Stomach smooth muscle (tissue), 2 donors: ENCODE measurements around the gene MYBPHL.

Experiments
- H3K27ac ChIP-seq: one replicate; pipeline ENCODE4 v1.7.0; 2013; ENCODE audit warnings: mild to moderate bottlenecking, low read length, inconsistent platforms
- H3K27me3 ChIP-seq, 2 donors: one replicate each; pipeline ENCODE4 v1.7.0; 2013; ENCODE audit warnings: low read length in 2 of 2; ENCODE audit not compliant: insufficient read depth in 2 of 2, control insufficient read depth in 1 of 2
- H3K36me3 ChIP-seq, 2 donors: one replicate each; pipeline ENCODE4 v1.7.0; 2013; ENCODE audit warnings: low read length in 2 of 2; ENCODE audit not compliant: control insufficient read depth in 2 of 2, insufficient read depth in 2 of 2
- H3K4me1 ChIP-seq: one replicate; pipeline ENCODE4 v1.7.0; 2013; ENCODE audit warnings: low read length; ENCODE audit not compliant: control insufficient read depth, insufficient read depth
- H3K4me3 ChIP-seq, 2 donors: one replicate each; pipeline ENCODE4 v1.7.0; 2013; ENCODE audit warnings: low read length in 2 of 2
- H3K9ac ChIP-seq, 2 donors: one replicate each; pipeline ENCODE4 v1.7.0; 2013; ENCODE audit warnings: low read length in 2 of 2, mild to moderate bottlenecking in 1 of 2
- H3K9me3 ChIP-seq, 2 donors: one replicate each; pipeline ENCODE4 v1.7.0; 2013; ENCODE audit warnings: low read length in 2 of 2; ENCODE audit not compliant: control insufficient read depth in 2 of 2
- donor health status: healthy.
- donor health status: Pancreatic carcinoma.

MYBPHL gene

DNA sequence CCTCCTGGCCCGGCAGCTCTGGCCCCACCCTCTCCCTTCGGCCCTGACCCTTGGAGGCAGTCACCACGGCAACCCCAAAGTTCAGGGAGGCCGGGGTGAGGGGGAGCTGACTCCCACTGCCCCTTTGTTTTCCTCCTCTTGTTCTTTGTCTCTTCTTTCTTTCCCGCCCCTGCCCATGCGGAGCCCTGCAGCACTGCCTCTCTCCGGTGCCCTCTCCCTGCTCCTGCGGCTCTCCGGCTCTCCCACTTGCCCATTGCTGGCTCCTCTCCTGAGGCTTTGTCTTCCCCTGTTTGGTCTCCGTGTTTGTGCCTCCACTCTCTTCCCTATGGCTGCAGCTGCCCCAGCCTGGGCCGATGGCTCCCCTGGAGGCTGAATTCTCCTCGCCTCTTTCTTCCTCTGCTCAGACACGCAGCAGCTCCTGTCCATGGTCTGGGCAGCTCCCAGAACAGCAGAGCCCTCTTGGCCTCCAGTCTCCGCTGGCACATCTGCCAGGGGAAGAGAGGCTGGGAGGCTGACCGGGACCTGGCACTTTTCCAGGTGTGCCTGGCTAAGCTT is 51.6 kb downstream of the MYBPHL start:
- peaks cover 0 to 12% of the 10 kb centered on the region in 2 donors for H3K36me3 ChIP-seq
- H3K4me3 ChIP-seq, result peak overlapping the region in 1 of 2 donors; percentile 22
- H3K9ac ChIP-seq, result no peak overlapping the region
- peaks cover 34% of the 10 kb centered on the region for H3K4me1 ChIP-seq
- H3K27me3 ChIP-seq, result no peaks in the 10 kb centered on the region
- no peaks in the 10 kb centered on the region for H3K9me3 ChIP-seq
- no peak overlapping the region for H3K27ac ChIP-seq

DNA sequence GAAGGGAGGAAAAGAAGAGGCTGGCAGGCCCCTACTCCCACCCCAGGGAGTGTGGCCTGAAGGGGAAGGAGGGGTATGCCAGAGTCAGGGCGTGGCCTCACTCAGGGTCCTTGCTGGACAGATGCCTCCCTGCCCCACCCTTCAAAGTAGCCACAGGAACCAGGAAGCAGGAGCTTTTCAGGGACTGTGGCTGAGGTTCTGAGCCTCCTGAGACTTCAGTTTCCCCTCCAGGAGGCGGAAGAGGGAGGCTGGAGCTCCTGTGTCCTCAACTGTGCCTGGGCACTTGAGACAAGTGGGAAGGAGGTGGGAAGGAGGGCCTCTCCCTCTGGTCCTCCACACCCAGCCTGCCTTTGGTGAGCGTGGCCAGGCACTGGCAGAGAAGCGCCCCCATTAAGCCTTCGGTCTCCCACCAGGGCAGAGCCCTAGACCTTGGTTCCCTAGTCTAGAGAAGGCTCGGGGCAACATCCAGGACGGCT is 52.2 kb downstream of the MYBPHL start:
- H3K4me3 ChIP-seq, result peak overlapping the region in 1 of 2 donors; percentile 62
- H3K36me3 ChIP-seq, result peaks cover 0 to 12% of the 10 kb centered on the region in 2 donors
- H3K9me3 ChIP-seq, result no peaks in the 10 kb centered on the region
- H3K27ac ChIP-seq, result peak overlapping the region; percentile 82
- H3K9ac ChIP-seq, result peak overlapping the region in 1 of 2 donors; percentile 71
- peaks cover 37% of the 10 kb centered on the region for H3K4me1 ChIP-seq
- H3K27me3 ChIP-seq, result no peaks in the 10 kb centered on the region

DNA sequence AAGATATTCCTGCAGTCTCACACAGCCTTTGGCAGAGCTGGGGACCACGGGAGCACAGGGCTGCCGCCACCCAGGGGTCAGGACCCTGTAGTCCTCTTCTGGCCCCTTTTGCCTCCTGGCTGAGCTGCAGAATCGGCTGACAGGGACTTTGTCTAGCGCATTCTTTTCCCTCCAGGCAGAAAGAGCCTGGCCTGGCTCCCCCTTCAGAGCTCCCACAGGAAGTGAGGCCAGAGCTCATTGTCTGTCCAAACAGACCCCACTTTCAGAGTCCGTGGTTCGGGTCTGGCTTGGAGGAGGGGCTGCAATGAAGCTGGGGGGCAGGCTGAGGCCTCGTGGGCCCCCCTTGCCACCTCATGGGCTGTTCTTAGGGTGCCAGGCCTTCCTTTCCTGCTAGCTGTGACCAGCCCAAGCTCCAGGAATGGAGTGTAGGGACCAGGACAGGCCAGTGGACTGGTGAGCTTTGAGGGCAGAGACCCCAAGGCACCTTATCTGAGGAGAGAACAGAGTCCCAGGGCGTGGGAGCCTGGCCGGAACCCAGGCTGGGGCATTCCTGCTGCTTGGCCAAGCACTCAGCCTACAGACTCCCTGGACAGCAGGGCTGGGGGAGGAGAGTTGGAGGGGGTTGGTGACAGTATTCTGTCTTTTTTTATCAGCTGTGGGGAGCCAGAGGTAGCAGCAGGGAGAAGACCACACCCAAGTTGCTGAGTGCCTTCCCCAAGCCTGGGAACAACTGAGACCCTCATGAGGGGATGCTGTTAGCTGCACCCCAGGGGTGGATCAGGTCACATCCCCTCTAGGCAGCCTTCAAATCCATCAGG is 52.8 kb downstream of the MYBPHL start:
- Histone ChIP-seq H3K4me1 (peaks cover 40% of the 10 kb centered on the region), H3K4me3 (peak overlapping the region; percentile 56 to 62), H3K9me3 (no peaks in the 10 kb centered on the region), H3K27ac (peak overlapping the region; percentile 82), H3K27me3 (no peaks in the 10 kb centered on the region), H3K9ac (peak overlapping the region; percentile 69 to 71), H3K36me3 (peaks cover 0 to 6% of the 10 kb centered on the region in 2 donors)

DNA sequence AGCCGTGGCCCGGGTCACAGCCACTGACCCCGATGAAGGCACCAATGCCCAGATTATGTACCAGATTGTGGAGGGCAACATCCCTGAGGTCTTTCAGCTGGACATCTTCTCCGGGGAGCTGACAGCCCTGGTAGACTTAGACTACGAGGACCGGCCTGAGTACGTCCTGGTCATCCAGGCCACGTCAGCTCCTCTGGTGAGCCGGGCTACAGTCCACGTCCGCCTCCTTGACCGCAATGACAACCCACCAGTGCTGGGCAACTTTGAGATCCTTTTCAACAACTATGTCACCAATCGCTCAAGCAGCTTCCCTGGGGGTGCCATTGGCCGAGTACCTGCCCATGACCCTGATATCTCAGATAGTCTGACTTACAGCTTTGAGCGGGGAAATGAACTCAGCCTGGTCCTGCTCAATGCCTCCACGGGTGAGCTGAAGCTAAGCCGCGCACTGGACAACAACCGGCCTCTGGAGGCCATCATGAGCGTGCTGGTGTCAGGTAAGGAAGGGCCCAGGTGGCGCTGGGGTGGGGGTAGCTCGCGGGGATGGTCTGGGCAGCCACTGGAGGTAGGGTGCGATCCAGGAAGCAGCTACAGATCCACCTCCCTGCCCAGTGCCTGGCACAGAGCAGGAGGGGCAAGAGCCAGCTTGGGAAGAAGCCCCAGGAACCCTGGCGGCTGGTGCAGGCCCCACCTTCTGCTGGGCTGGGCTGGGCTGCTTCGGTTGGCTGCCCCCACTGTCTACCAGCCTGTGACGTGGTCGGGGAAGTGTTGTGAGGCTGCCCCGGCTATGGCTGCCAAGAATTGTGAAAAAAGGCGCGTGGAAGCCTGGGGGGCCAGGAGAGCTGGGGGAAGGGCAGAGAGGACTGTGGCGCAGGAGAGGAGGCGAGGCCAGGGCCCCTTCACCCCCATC is 53.7 kb downstream of the MYBPHL start:
- no peaks in the 10 kb centered on the region for H3K9me3 ChIP-seq
- peak overlapping the region; percentile 56 to 62 for H3K4me3 ChIP-seq
- H3K27ac ChIP-seq, result peak overlapping the region; percentile 82
- H3K36me3 ChIP-seq, result peaks cover 0 to 3% of the 10 kb centered on the region in 2 donors
- no peaks in the 10 kb centered on the region for H3K27me3 ChIP-seq
- H3K4me1 ChIP-seq, result peaks cover 44% of the 10 kb centered on the region
- peak overlapping the region; percentile 69 to 71 for H3K9ac ChIP-seq

DNA sequence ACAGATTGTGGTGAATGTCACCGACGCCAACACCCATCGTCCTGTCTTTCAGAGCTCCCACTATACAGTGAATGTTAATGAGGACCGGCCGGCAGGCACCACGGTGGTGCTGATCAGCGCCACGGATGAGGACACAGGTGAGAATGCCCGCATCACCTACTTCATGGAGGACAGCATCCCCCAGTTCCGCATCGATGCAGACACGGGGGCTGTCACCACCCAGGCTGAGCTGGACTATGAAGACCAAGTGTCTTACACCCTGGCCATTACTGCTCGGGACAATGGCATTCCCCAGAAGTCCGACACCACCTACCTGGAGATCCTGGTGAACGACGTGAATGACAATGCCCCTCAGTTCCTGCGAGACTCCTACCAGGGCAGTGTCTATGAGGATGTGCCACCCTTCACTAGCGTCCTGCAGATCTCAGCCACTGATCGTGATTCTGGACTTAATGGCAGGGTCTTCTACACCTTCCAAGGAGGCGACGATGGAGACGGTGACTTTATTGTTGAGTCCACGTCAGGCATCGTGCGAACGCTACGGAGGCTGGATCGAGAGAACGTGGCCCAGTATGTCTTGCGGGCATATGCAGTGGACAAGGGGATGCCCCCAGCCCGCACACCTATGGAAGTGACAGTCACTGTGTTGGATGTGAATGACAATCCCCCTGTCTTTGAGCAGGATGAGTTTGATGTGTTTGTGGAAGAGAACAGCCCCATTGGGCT is 54.5 kb downstream of the MYBPHL start:
- Histone ChIP-seq H3K9ac (no peak overlapping the region), H3K27ac (no peak overlapping the region), H3K36me3 (peaks cover 0 to 3% of the 10 kb centered on the region in 2 donors), H3K4me1 (peaks cover 44% of the 10 kb centered on the region), H3K27me3 (no peaks in the 10 kb centered on the region), H3K4me3 (no peak overlapping the region), H3K9me3 (no peaks in the 10 kb centered on the region)

DNA sequence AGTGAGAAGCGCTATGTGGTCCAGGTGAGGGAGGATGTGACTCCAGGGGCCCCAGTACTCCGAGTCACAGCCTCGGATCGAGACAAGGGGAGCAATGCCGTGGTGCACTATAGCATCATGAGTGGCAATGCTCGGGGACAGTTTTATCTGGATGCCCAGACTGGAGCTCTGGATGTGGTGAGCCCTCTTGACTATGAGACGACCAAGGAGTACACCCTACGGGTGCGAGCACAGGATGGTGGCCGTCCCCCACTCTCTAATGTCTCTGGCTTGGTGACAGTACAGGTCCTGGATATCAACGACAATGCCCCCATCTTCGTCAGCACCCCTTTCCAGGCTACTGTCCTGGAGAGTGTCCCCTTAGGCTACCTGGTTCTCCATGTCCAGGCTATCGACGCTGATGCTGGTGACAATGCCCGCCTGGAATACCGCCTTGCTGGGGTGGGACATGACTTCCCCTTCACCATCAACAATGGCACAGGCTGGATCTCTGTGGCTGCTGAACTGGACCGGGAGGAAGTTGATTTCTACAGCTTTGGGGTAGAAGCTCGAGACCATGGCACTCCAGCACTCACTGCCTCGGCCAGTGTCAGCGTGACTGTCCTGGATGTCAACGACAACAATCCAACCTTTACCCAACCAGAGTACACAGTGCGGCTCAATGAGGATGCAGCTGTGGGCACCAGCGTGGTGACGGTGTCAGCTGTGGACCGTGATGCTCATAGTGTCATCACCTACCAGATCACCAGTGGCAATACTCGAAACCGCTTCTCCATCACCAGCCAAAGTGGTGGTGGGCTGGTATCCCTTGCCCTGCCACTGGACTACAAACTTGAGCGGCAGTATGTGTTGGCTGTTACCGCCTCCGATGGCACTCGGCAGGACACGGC is 55.3 kb downstream of the MYBPHL start:
- H3K27me3 ChIP-seq, result no peaks in the 10 kb centered on the region
- H3K9me3 ChIP-seq, result no peaks in the 10 kb centered on the region
- no peak overlapping the region for H3K9ac ChIP-seq
- peaks cover 44% of the 10 kb centered on the region for H3K4me1 ChIP-seq
- peaks cover 0 to 3% of the 10 kb centered on the region in 2 donors for H3K36me3 ChIP-seq
- no peak overlapping the region for H3K4me3 ChIP-seq
- H3K27ac ChIP-seq, result no peak overlapping the region

DNA sequence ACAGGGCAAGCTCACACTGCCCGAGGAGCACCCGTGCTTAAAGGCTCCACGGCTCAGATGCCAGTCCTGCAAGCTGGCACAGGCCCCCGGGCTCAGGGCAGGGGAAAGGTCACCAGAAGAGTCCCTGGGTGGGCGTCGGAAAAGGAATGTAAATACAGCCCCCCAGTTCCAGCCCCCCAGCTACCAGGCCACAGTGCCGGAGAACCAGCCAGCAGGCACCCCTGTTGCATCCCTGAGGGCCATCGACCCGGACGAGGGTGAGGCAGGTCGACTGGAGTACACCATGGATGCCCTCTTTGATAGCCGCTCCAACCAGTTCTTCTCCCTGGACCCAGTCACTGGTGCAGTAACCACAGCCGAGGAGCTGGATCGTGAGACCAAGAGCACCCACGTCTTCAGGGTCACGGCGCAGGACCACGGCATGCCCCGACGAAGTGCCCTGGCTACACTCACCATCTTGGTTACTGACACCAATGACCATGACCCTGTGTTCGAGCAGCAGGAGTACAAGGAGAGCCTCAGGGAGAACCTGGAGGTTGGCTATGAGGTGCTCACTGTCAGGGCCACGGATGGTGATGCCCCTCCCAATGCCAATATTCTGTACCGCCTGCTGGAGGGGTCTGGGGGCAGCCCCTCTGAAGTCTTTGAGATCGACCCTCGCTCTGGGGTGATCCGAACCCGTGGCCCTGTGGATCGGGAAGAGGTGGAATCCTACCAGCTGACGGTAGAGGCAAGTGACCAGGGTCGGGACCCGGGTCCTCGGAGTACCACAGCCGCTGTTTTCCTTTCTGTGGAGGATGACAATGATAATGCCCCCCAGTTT is 56.1 kb downstream of the MYBPHL start:
- Histone ChIP-seq H3K9me3 (no peaks in the 10 kb centered on the region), H3K4me1 (peaks cover 44% of the 10 kb centered on the region), H3K4me3 (peak overlapping the region; percentile 50 to 72), H3K27me3 (no peaks in the 10 kb centered on the region), H3K36me3 (peaks cover 0 to 3% of the 10 kb centered on the region in 2 donors), H3K9ac (peak overlapping the region in 1 of 2 donors; percentile 47), H3K27ac (no peak overlapping the region)

DNA sequence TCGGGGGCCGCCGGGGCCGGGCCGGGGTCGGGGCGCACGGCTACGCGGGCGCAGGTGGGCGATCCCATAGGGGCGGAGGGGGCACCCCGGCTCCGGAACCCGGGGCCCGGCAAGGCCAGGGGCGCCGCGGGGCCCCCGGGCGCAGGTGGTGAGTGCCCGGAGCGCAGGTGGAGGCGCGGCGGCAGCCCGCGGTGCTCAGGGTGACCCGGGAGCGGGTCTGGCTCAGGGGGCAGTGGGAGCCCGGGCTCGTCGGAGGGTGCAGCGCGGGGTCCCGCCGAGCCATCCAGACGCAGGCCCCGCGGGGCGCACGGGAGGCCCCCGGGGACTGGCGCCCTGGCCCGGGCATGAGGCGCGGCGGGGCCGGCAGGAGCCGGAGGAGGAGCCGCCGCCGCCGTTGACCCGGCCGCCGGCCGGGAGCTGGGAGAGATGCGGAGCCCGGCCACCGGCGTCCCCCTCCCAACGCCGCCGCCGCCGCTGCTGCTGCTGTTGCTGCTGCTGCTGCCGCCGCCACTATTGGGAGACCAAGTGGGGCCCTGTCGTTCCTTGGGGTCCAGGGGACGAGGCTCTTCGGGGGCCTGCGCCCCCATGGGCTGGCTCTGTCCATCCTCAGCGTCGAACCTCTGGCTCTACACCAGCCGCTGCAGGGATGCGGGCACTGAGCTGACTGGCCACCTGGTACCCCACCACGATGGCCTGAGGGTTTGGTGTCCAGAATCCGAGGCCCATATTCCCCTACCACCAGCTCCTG is 57.0 kb downstream of the MYBPHL start:
- Histone ChIP-seq H3K36me3 (peaks cover 0 to 3% of the 10 kb centered on the region in 2 donors), H3K9me3 (no peaks in the 10 kb centered on the region), H3K27ac (no peak overlapping the region), H3K4me1 (peaks cover 37% of the 10 kb centered on the region), H3K4me3 (peak overlapping the region; percentile 50 to 72), H3K9ac (peak overlapping the region in 1 of 2 donors; percentile 47), H3K27me3 (peaks cover 0 to 1% of the 10 kb centered on the region in 2 donors)
